ENCODE results near the gene LYPD6.

LYPD6 gene

DNA sequence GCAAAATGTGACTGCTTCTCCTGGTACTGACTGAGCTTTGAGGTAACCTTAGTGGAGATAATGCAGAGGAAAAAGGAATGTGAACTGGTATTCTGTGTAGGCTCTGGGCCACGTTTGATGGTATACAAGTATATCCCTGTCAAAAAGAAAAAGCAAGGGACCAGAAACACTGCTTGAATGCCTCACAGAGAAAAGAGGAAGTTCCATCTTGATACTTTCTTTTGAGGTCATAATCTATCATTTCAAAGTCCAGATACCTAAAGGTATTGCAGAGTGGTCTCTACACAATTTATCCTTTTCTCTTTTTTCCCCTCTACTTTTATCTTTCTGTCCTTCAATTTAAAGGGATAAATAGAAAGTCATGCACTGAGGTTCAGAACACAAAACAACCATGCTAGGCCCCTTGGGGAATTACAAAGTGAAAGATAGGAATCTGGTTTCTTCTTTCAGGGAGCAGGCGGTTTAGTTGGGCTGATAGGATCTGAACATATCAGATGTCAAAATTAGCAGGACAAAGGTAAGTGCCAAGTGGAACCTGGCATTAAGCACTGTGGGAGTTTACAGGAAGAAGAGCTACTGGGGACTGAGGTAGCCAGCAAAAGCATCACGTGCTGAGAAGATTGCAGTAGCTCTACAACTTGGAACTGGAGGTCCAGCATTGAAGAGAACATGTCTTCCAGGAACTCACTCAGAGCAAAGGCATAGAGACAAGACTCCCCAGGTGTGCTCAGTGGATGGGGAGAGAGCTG lies 121.2 kb downstream of the LYPD6 start:
- H3K36me3 ChIP-seq = no peaks in the 10 kb centered on the region
- H3K27me3 ChIP-seq = no peaks in the 10 kb centered on the region
- H3K4me3 ChIP-seq (ENCODE audit: low read depth in 1 of 2, low read length in 1 of 2) = no peak overlapping the region
- TF ChIP-seq, protein P1, sequence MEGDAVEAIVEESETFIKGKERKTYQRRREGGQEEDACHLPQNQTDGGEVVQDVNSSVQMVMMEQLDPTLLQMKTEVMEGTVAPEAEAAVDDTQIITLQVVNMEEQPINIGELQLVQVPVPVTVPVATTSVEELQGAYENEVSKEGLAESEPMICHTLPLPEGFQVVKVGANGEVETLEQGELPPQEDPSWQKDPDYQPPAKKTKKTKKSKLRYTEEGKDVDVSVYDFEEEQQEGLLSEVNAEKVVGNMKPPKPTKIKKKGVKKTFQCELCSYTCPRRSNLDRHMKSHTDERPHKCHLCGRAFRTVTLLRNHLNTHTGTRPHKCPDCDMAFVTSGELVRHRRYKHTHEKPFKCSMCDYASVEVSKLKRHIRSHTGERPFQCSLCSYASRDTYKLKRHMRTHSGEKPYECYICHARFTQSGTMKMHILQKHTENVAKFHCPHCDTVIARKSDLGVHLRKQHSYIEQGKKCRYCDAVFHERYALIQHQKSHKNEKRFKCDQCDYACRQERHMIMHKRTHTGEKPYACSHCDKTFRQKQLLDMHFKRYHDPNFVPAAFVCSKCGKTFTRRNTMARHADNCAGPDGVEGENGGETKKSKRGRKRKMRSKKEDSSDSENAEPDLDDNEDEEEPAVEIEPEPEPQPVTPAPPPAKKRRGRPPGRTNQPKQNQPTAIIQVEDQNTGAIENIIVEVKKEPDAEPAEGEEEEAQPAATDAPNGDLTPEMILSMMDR (IDR thresholded peaks at IDR 0.05) = no peak
- H3K4me1 ChIP-seq (ENCODE audit: control insufficient read depth in 1 of 2, insufficient read depth in 1 of 2, low read depth in 1 of 2, low read length in 1 of 2) = no peaks in the 10 kb centered on the region
- H3K27ac ChIP-seq = no peak overlapping the region
- no peaks in the 10 kb centered on the region for H3K9me3 ChIP-seq

DNA sequence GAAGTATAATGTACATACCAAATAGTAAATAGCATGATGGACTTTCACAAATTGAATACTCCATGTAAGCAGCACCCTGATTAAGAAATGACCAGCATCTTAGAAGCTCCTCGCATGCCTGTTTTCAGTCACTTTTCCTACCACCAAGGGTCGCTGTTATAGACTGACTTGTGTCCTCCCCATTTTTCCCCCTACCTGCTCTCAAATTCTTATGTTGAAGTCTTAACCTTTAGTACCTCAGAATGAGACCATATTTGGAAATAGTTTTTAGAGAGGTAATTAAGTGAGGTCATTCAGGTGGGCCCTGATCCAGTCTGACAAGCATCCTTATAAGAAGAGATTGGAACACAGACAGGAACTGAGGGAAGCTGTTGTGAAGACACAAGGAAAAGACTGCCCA lies 125.9 kb downstream of the LYPD6 start:
- no peaks in the 10 kb centered on the region for H3K4me1 ChIP-seq (ENCODE audit: control insufficient read depth in 1 of 2, insufficient read depth in 1 of 2, low read depth in 1 of 2, low read length in 1 of 2)
- no peaks in the 10 kb centered on the region for H3K27me3 ChIP-seq
- no peaks in the 10 kb centered on the region for H3K9me3 ChIP-seq
- no peak overlapping the region for H3K27ac ChIP-seq
- no peak overlapping the region for H3K4me3 ChIP-seq (ENCODE audit: low read depth in 1 of 2, low read length in 1 of 2)
- no peaks in the 10 kb centered on the region for H3K36me3 ChIP-seq
- TF ChIP-seq, protein P1 (IDR thresholded peaks at IDR 0.05) = no peak

DNA sequence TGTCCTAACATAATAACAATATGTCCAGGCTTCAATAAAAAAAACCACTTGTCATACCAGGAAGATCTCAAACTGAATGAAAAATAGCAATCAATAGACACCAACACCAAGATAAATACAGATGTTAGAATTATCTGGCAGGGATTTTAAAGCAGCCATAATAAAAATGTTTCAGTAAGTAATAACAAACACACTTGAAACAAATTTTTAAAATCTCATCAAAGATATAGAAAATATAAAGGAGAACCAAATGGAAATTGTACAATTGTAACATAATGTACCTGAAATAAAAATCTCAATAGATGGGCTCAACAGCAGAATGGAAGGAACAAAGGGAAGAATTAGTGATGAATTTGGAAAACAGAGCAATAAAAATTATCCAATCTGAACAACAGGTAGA lies 128.1 kb downstream of the LYPD6 start:
- H3K27ac ChIP-seq = no peak overlapping the region
- H3K36me3 ChIP-seq = no peaks in the 10 kb centered on the region

DNA sequence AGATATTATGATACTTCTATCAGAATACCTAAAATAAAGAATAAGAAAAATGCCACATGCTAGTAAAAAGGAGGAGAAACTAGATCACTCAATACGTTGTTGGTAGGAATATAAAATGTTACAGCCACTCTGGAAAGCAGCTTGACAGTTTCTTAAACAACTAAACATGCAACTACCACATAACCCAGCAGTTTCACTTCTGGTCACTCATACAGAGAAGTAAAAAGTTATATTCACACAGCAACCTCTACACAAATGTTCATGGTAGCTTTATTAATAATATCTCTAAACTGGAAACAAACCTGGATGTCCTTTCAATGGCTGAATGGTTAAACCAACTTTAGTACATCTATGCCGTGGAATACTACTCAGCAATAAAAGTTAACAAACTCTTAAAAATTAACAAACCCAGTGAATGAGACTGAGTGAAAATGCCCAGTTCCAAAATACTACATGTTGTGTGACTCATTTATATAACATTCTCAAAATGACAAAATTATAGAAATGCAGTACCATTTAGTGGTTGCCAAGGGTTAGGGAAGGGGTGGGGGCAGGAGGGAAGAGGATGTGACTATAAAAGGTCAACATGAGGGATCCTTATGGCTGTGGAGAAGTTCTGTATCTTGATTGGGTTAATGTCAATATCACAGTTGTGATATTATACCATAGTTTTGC lies 133.1 kb downstream of the LYPD6 start:
- Histone ChIP-seq H3K36me3 (no peaks in the 10 kb centered on the region), H3K27me3 (no peaks in the 10 kb centered on the region), H3K4me3 (ENCODE audit: low read depth in 1 of 2, low read length in 1 of 2) (no peak overlapping the region), H3K9me3 (no peaks in the 10 kb centered on the region), H3K4me1 (ENCODE audit: control insufficient read depth in 1 of 2, insufficient read depth in 1 of 2, low read depth in 1 of 2, low read length in 1 of 2) (no peaks in the 10 kb centered on the region), H3K27ac (no peak overlapping the region)
- TF ChIP-seq, protein P1 (IDR thresholded peaks at IDR 0.05) = no peak

More for the DNA sequence above, 128.1 kb downstream of the LYPD6 start:
- Histone ChIP-seq H3K9me3 (no peaks in the 10 kb centered on the region), H3K4me3 (ENCODE audit: low read depth in 1 of 2, low read length in 1 of 2) (no peak overlapping the region), H3K27me3 (no peaks in the 10 kb centered on the region), H3K4me1 (ENCODE audit: control insufficient read depth in 1 of 2, insufficient read depth in 1 of 2, low read depth in 1 of 2, low read length in 1 of 2) (no peaks in the 10 kb centered on the region)
- TF ChIP-seq, protein P1 (IDR thresholded peaks at IDR 0.05) = no peak

DNA sequence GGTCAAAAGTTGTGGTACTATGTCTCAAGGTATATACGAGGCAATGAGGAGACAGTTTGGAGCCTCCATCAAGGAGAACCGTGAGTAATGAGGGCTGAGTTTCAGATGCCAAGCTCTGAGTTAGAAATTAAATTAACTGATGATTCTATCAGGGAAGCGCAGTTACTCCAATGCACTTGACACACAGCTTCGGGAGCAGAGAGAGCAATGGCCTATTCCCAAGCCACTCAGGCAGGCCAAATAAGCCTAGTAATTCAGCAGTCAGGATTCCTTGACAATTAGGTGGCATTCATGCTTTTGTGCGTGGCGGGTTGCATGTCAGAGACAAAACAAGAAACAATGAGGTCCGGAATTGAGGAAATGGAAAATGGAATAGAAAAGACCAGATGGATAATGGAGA lies 134.0 kb downstream of the LYPD6 start:
- H3K27me3 ChIP-seq = no peaks in the 10 kb centered on the region
- H3K27ac ChIP-seq = no peak overlapping the region
- H3K9me3 ChIP-seq = no peaks in the 10 kb centered on the region
- no peak overlapping the region for H3K4me3 ChIP-seq (ENCODE audit: low read depth in 1 of 2, low read length in 1 of 2)
- no peaks in the 10 kb centered on the region for H3K4me1 ChIP-seq (ENCODE audit: control insufficient read depth in 1 of 2, insufficient read depth in 1 of 2, low read depth in 1 of 2, low read length in 1 of 2)
- H3K36me3 ChIP-seq = no peaks in the 10 kb centered on the region
- TF ChIP-seq, protein P1 (IDR thresholded peaks at IDR 0.05) = no peak

Measured in neutrophil (primary cell).